H9 (cell line): ENCODE measurements around the gene NEUROG1. TPM values are rescaled to one million over a fixed set of nuclear protein-coding genes. Genes with fewer than 3 reads are reported as not detected.

ENCODE experiments used
- DNase-seq: peaks from one replicate; pipeline ENCODE4 v3.0.0-alpha.2; 2017
- H2AFZ ChIP-seq: one replicate; pipeline ENCODE4 v1.6.1; 2013; ENCODE audit warnings: mild to moderate bottlenecking, low read length, control low read depth, moderate library complexity
- H2AK5ac ChIP-seq: 2 replicates; pipeline ENCODE4 v1.6.1; 2013; ENCODE audit warnings: low read length, control low read depth, mixed read lengths; ENCODE audit not compliant: insufficient read length
- H2BK120ac ChIP-seq: one replicate; pipeline ENCODE4 v1.6.1; 2013; ENCODE audit warnings: low read depth, mild to moderate bottlenecking, low read length, control low read depth, inconsistent platforms; ENCODE audit not compliant: poor library complexity, severe bottlenecking
- H2BK12ac ChIP-seq: 2 replicates; pipeline ENCODE4 v1.6.1; 2013; ENCODE audit warnings: low read length, control low read depth, mixed read lengths, low read depth; ENCODE audit not compliant: insufficient read length
- H2BK15ac ChIP-seq: 2 replicates; pipeline ENCODE4 v1.6.1; 2013; ENCODE audit warnings: low read depth, low read length, control low read depth
- H2BK20ac ChIP-seq: one replicate; pipeline ENCODE4 v1.6.1; 2013; ENCODE audit warnings: low read depth, mild to moderate bottlenecking, low read length, control low read depth, inconsistent platforms; ENCODE audit not compliant: poor library complexity, severe bottlenecking
- H2BK5ac ChIP-seq: 2 replicates; pipeline ENCODE4 v1.6.1; 2013; ENCODE audit warnings: low read length, control low read depth, mixed read lengths; ENCODE audit not compliant: insufficient read length
- H3K14ac ChIP-seq: 2 replicates; pipeline ENCODE4 v1.6.1; 2013; ENCODE audit warnings: low read length, control low read depth; ENCODE audit not compliant: insufficient read depth
- H3K18ac ChIP-seq: 2 replicates; pipeline ENCODE4 v1.6.1; 2013; ENCODE audit warnings: low read depth, mild to moderate bottlenecking, mixed read lengths, low read length, control low read depth; ENCODE audit not compliant: insufficient read length
- H3K23ac ChIP-seq: 2 replicates; pipeline ENCODE4 v1.6.1; 2013; ENCODE audit warnings: low read length, control low read depth, mixed read lengths, low read depth; ENCODE audit not compliant: insufficient read length
- H3K23me2 ChIP-seq: 2 replicates; pipeline ENCODE4 v1.6.1; 2013; ENCODE audit warnings: low read depth, mild to moderate bottlenecking, mixed read lengths, low read length, control low read depth; ENCODE audit not compliant: insufficient read length, poor library complexity, severe bottlenecking
- H3K27ac ChIP-seq: 2 replicates; pipeline ENCODE4 v1.5.1; 2013; ENCODE audit warnings: low read length, control low read depth, mixed read lengths, low read depth; ENCODE audit not compliant: insufficient read length
- H3K27me3 ChIP-seq: 2 replicates; pipeline ENCODE4 v1.6.1; 2013; ENCODE audit warnings: low read length, control low read depth, inconsistent platforms; ENCODE audit not compliant: insufficient read depth
- H3K4ac ChIP-seq: 2 replicates; pipeline ENCODE4 v1.6.1; 2013; ENCODE audit warnings: low read depth, mild to moderate bottlenecking, control low read depth, inconsistent platforms, low read length, moderate library complexity
- H3K4me1 ChIP-seq: 2 replicates; pipeline ENCODE4 v1.6.1; 2013; ENCODE audit warnings: low read length, control low read depth, inconsistent platforms; ENCODE audit not compliant: insufficient read depth
- H3K4me2 ChIP-seq: 2 replicates; pipeline ENCODE4 v1.6.1; 2013; ENCODE audit warnings: low read length, control low read depth, mixed read lengths; ENCODE audit not compliant: insufficient read length, insufficient read depth
- H3K56ac ChIP-seq: 2 replicates; pipeline ENCODE4 v1.6.1; 2013; ENCODE audit warnings: low read depth, mild to moderate bottlenecking, mixed read lengths, low read length, control low read depth; ENCODE audit not compliant: insufficient read length
- H3K79me1 ChIP-seq: 2 replicates; pipeline ENCODE4 v1.6.1; 2013; ENCODE audit warnings: low read depth, mild to moderate bottlenecking, moderate library complexity, low read length, control low read depth, inconsistent platforms; ENCODE audit not compliant: insufficient read depth, poor library complexity, severe bottlenecking
- H3K79me2 ChIP-seq: 2 replicates; pipeline ENCODE4 v1.6.1; 2013; ENCODE audit warnings: low read length, control low read depth, inconsistent platforms; ENCODE audit not compliant: insufficient read depth
- H3K9ac ChIP-seq: 2 replicates; pipeline ENCODE4 v1.6.1; 2013; ENCODE audit warnings: low read length, control low read depth, mixed read lengths; ENCODE audit not compliant: insufficient read length; ENCODE audit errors: extremely low read depth
- H3K9me3 ChIP-seq: one replicate; pipeline ENCODE4 v1.6.1; 2013; ENCODE audit warnings: low read depth, low read length, inconsistent platforms; ENCODE audit not compliant: control insufficient read depth
- H3T11ph ChIP-seq: one replicate; pipeline ENCODE4 v1.6.1; 2013; ENCODE audit warnings: mild to moderate bottlenecking, low read length, control low read depth, inconsistent platforms
- H4K20me1 ChIP-seq: one replicate; pipeline ENCODE4 v1.6.1; 2013; ENCODE audit not compliant: control insufficient read depth, insufficient read length, insufficient read depth
- H4K5ac ChIP-seq: 2 replicates; pipeline ENCODE4 v1.6.1; 2013; ENCODE audit warnings: low read depth, mild to moderate bottlenecking, mixed read lengths, low read length, control low read depth; ENCODE audit not compliant: insufficient read length
- H4K8ac ChIP-seq: replicated peaks from 2 replicates; pipeline ENCODE4 v1.6.1; 2013; ENCODE audit warnings: low read length, control low read depth, mixed read lengths, low read depth; ENCODE audit not compliant: insufficient read length
- H4K91ac ChIP-seq: 2 replicates; pipeline ENCODE4 v1.6.1; 2013; ENCODE audit warnings: low read depth, mild to moderate bottlenecking, moderate library complexity, mixed read lengths, low read length, control low read depth; ENCODE audit not compliant: insufficient read length
- H3K27ac Mint-ChIP-seq, 3 experiments: 2 replicates in 2 of 3; 3 replicates in 1 of 3; pipeline ENCODE4 v1.8.0; 2020 to 2021; ENCODE audit warnings: mixed read lengths in 3 of 3, mild to moderate bottlenecking in 1 of 3, moderate library complexity in 1 of 3
- H3K27me3 Mint-ChIP-seq: 2 replicates; pipeline ENCODE4 v1.8.0; 2021; ENCODE audit warnings: low read depth, mild to moderate bottlenecking, moderate library complexity, mixed read lengths
- H3K36me3 Mint-ChIP-seq, 3 experiments: 2 replicates in 2 of 3; 3 replicates in 1 of 3; pipeline ENCODE4 v1.8.0; 2020 to 2021; ENCODE audit warnings: low read depth in 3 of 3, mixed read lengths in 3 of 3; ENCODE audit not compliant: insufficient read depth in 1 of 3
- H3K4me1 Mint-ChIP-seq, 2 experiments: 2 replicates each; pipeline ENCODE4 v1.8.0; 2020; ENCODE audit warnings: mixed read lengths in 2 of 2
- H3K4me3 Mint-ChIP-seq, 2 experiments: 2 replicates in 1 of 2; 3 replicates in 1 of 2; pipeline ENCODE4 v1.8.0; 2020 to 2021; ENCODE audit warnings: mild to moderate bottlenecking in 2 of 2, mixed read lengths in 2 of 2, moderate library complexity in 1 of 2
- H3K9me3 Mint-ChIP-seq, 2 experiments: 2 replicates in 1 of 2; 3 replicates in 1 of 2; pipeline ENCODE4 v1.8.0; 2020; ENCODE audit warnings: mild to moderate bottlenecking in 2 of 2, mixed read lengths in 2 of 2, moderate library complexity in 1 of 2
- CTCF ChIP-seq: fragments of 200-600 bp; sonication (generic); conservative IDR thresholded peaks from 3 replicates; pipeline ENCODE4 v1.8.0; 2021; ENCODE audit warnings: antibody characterized with exemption, mild to moderate bottlenecking
- WGBS: extraction: QIAGEN DNeasy Blood & Tissue Kit; methylation state at CpG from one replicate; pipeline ENCODE4 v1.1.7; 2013; ENCODE audit warnings: missing lambda C conversion rate, low lambda C conversion rate, mixed read lengths; ENCODE audit not compliant: insufficient read length; ENCODE audit errors: extremely low coverage; 5-methylcytosine and 5-hydroxymethylcytosine counted together
- total RNA-seq: library from RNA; stranded (reverse); gene quantifications from 2 replicates; pipeline ENCODE4 v1.2.1, GENCODE V29; 2021

NEUROG1 gene
- total RNA-seq, 1 experiment from 2014 or later = not detected

- Histone ChIP-seq H2BK15ac (no peak overlapping the region), H3K27me3 (no peaks in the 10 kb centered on the region; the same call in 1 of the 2 replicates), H3K14ac (no peak overlapping the region), H4K20me1 (no peaks in the 10 kb centered on the region), H3K18ac (no peak overlapping the region), H4K91ac (no peak overlapping the region), H3K9me3 (no peaks in the 10 kb centered on the region), H3K4ac (no peak overlapping the region), H3K56ac (no peak overlapping the region), H2AFZ (no peak overlapping the region), H3K4me1 (peaks cover 10% of the 10 kb centered on the region; the same call in 1 of the 2 replicates), H3K79me1 (no peaks in the 10 kb centered on the region), H3T11ph (no peak overlapping the region), H4K5ac (no peak overlapping the region), H2AK5ac (no peak overlapping the region), H4K8ac (no peak overlapping the region), H3K9ac (no peak overlapping the region), H3K79me2 (no peaks in the 10 kb centered on the region), H2BK12ac (no peak overlapping the region), H3K23ac (no peak overlapping the region), H3K4me2 (no peak overlapping the region), H2BK20ac (no peak overlapping the region), H3K23me2 (no peaks in the 10 kb centered on the region), H3K27ac (no peak overlapping the region), H2BK120ac (no peak overlapping the region), H2BK5ac (no peak overlapping the region)
- no peak for DNase-seq
- H3K4me3 Mint-ChIP-seq = no peak overlapping the region
- peaks cover 27 to 35% of the 10 kb centered on the region in 2 experiments for H3K4me1 Mint-ChIP-seq
- H3K27me3 Mint-ChIP-seq = peaks cover 73% of the 10 kb centered on the region
- no peaks in the 10 kb centered on the region for H3K9me3 Mint-ChIP-seq
- TF ChIP-seq CTCF = no peak
- H3K27ac Mint-ChIP-seq = no peak overlapping the region; a peak in 1 of 7 replicates
- no CpG with 5 or more reads among the region's 6 CpGs for WGBS
- H3K36me3 Mint-ChIP-seq = no peaks in the 10 kb centered on the region
Measured at GRCh38 chr5:135561266-135561665, 25.5 kb upstream of the NEUROG1 start.
